ENCODE results near the gene TECR. TPM values are rescaled to one million over a fixed set of nuclear protein-coding genes. Genes with fewer than 3 reads are reported as not detected.
A peak's percentile ranks its signal among the peaks of the same experiment; 100 is the strongest.

The TECR gene
- total and polyA plus RNA-seq, 7 experiments from 2014 or later: 123 to 325 (median 207) TPM

DNA sequence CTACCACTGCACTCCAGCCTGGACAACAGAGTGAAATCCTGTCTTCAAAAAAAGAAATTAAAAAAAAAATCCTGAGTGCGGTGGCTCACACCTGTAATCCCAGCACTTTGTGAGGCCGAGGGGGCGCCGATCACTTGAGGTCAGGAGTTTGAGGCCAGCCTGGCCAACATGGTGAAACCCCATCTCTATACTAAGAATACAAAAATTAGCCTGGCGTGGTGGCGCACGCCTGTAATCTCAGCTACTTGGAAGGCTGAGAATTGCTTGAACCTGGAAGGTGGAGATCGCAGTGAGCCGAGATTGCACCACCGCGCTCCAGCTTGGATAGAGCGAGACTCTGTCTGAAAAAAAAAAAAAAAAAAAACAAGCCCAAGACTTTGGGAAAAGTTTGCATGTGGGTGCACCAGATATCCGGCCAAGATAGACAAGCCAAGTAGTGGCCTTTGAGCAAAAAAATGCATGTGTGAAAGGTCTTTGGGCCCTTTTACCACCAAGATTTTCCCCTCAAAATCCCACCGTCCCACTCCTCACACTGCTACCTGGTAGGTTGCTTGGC lies 16.9 kb upstream of the TECR start:
- ChIA-PET CTCF (interaction anchor here (0.9 kb wide), 1 partner anchor 11 kb away, joined by 3 read pairs; no protein-coding TSS in a partner anchor), POLR2A (interaction anchor here (1.7 to 34.0 kb wide), 2 partner anchors 17 to 19 kb away, joined by 5 to 1101 read pairs; partner anchors contain the start of genes DNAJB1, GIPC1 and TECR)
- H3K4me3 ChIP-seq (ENCODE audit: low read length): no peak overlapping the region
- H3K4me1 Mint-ChIP-seq: peaks cover 41 to 79% (median 66%) of the 10 kb centered on the region in 7 donors
- peaks cover 0 to 7% (median 0%) of the 10 kb centered on the region in 11 donors for H3K9me3 Mint-ChIP-seq
- H3K27ac Mint-ChIP-seq: peak overlapping the region in 8 of 9 donors; percentile 66 to 99 (median 78)
- no peak for ATAC-seq
- H3K27me3 Mint-ChIP-seq: no peaks in the 10 kb centered on the region
- DNase-seq: no peak
- H3K9me3 ChIP-seq (ENCODE audit: control insufficient read depth in 2 of 3, low read length in 3 of 3): no peaks in the 10 kb centered on the region
- H3K4me3 Mint-ChIP-seq: no peak overlapping the region
- H3K36me3 Mint-ChIP-seq: peaks cover 10 to 31% (median 28%) of the 10 kb centered on the region in 5 donors
- H3K4me1 ChIP-seq (ENCODE audit: control insufficient read depth in 2 of 2, insufficient read depth in 2 of 2, low read length in 2 of 2): peaks cover 29 to 39% of the 10 kb centered on the region in 2 donors
- H3K36me3 ChIP-seq (ENCODE audit: control insufficient read depth in 2 of 3, insufficient read depth in 3 of 3, low read length in 3 of 3): peaks cover 15 to 38% (median 22%) of the 10 kb centered on the region in 3 experiments
- H3K27me3 ChIP-seq (ENCODE audit: control insufficient read depth in 2 of 2, insufficient read depth in 2 of 2, low read length in 2 of 2): no peaks in the 10 kb centered on the region
- H3K27ac ChIP-seq (ENCODE audit: low read depth, low read length): no peak overlapping the region
- intact Hi-C loops (cut with micrococcal nuclease): no loop called here

DNA sequence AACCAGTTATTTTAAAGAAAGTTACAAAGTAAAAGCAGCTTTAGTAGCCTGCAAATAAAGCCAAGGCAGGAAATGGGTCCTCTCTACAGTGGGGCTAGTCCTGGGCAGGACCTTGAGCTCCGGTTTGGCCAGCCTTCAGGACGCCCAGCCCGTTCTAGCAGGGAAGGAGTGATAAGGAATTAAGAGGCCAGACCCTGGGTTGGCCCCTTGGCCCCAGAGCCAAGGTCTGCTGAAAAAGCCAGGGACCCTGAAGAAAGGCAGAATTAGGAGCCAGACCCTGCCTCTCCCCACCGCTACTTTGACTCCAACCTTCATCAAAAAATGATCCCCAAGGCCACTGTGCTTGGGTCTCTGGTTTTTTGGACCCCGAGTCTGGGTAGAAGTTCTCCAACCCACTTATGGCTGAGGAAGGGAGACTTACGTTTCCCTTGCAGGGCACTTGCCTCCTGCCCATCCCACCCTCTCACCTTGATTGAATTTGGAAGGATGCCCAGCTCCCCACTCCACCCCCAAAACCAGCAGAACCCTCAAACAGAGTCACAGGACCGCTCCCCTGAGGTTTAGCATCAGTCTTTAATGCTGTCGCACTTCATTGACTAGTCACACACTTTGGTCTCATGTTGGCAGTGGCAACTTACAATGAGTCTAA lies 15.1 kb upstream of the TECR start:
- Histone ChIP-seq H3K27me3 (ENCODE audit: control insufficient read depth in 2 of 2, insufficient read depth in 2 of 2, low read length in 2 of 2) (no peaks in the 10 kb centered on the region), H3K9me3 (ENCODE audit: control insufficient read depth in 2 of 3, low read length in 3 of 3) (no peaks in the 10 kb centered on the region), H3K27ac (ENCODE audit: low read depth, low read length) (no peak overlapping the region), H3K4me1 (ENCODE audit: control insufficient read depth in 2 of 2, insufficient read depth in 2 of 2, low read length in 2 of 2) (peaks cover 29 to 31% of the 10 kb centered on the region in 2 donors), H3K36me3 (ENCODE audit: control insufficient read depth in 2 of 3, insufficient read depth in 3 of 3, low read length in 3 of 3) (peaks cover 15 to 43% (median 22%) of the 10 kb centered on the region in 3 experiments), H3K4me3 (ENCODE audit: low read length) (no peak overlapping the region)
- ATAC-seq: no peak
- CTCF ChIA-PET: interaction anchor here (0.8 to 10.7 kb wide), 2 partner anchors 8 to 36 kb away, joined by 3 to 73 read pairs; no protein-coding TSS in a partner anchor
- Mint-ChIP-seq H3K9me3 (peaks cover 0 to 12% (median 0%) of the 10 kb centered on the region in 11 donors), H3K36me3 (peaks cover 13 to 33% (median 28%) of the 10 kb centered on the region in 5 donors), H3K4me1 (peaks cover 29 to 72% (median 54%) of the 10 kb centered on the region in 7 donors), H3K4me3 (peak overlapping the region; percentile 88 to 99 (median 95)), H3K27me3 (peaks cover 0 to 2% (median 0%) of the 10 kb centered on the region in 5 donors), H3K27ac (peak overlapping the region; percentile 63 to 99 (median 86))
- POLR2A ChIA-PET: interaction anchor here (0.6 to 34.0 kb wide), 4 partner anchors 6 to 104 kb away, joined by 3 to 1101 read pairs (median 552); partner anchors contain the start of genes DNAJB1, GIPC1 and TECR
- intact Hi-C loops (cut with micrococcal nuclease): no loop called here
- no peak for DNase-seq

DNA sequence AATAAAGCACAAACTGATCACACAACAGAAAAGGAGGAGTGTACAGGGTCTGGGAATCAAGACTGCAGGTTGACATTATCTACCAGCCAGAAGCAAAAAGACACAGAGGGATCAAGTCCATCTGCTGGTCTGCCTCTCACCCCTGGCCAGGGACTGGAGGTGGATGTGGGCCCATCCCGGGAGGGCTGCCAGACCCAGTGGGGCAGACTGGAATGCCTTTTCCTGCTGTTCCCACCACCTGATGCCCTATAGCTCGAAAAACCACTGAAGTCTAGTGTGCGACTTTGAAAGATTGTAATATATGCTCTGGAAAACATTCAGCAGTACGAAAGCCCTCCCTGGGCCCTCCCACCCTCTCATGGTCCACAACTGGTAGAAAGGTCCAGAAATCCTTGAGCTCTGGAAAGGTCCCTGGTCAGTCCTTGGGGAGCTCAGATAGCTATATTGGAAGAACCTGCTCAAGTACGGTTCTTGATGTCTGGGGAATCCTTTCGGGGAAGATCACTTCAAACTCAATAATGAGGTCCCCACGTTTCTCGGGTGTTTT lies 13.8 kb upstream of the TECR start:
- ChIA-PET POLR2A (interaction anchor here (0.5 to 34.0 kb wide), 9 partner anchors 7 to 797 kb away, joined by 4 to 1101 read pairs (median 4); partner anchors contain the start of genes DNAJB1, GIPC1 and TECR), CTCF (interaction anchor here (0.9 to 10.7 kb wide), 2 partner anchors 9 to 29 kb away, joined by 3 to 73 read pairs; no protein-coding TSS in a partner anchor)
- H3K9me3 ChIP-seq (ENCODE audit: control insufficient read depth in 2 of 3, low read length in 3 of 3): no peaks in the 10 kb centered on the region
- no peaks in the 10 kb centered on the region for H3K27me3 ChIP-seq (ENCODE audit: control insufficient read depth in 2 of 2, insufficient read depth in 2 of 2, low read length in 2 of 2)
- H3K4me1 Mint-ChIP-seq: peaks cover 36 to 72% (median 59%) of the 10 kb centered on the region in 7 donors
- H3K27ac Mint-ChIP-seq: peak overlapping the region; percentile 84 to 99 (median 92)
- peaks cover 13 to 33% (median 28%) of the 10 kb centered on the region in 5 donors for H3K36me3 Mint-ChIP-seq
- ATAC-seq (no peak), DNase-seq (no peak)
- H3K36me3 ChIP-seq (ENCODE audit: control insufficient read depth in 2 of 3, insufficient read depth in 3 of 3, low read length in 3 of 3): peaks cover 15 to 43% (median 22%) of the 10 kb centered on the region in 3 experiments
- H3K27ac ChIP-seq (ENCODE audit: low read depth, low read length): peak overlapping the region; percentile 92
- peak overlapping the region; percentile 73 for H3K4me3 ChIP-seq (ENCODE audit: low read length)
- intact Hi-C loops (cut with micrococcal nuclease): loop anchor here (5.0 kb wide), 3 partner anchors 138 to 1363 kb away; partner anchors contain the start of genes IER2 (in 2 of the 2), STX10 (in 2 of the 2) and RFX1 (in 1 of the 2)
- peaks cover 38 to 43% of the 10 kb centered on the region in 2 donors for H3K4me1 ChIP-seq (ENCODE audit: control insufficient read depth in 2 of 2, insufficient read depth in 2 of 2, low read length in 2 of 2)
- peaks cover 0 to 2% (median 0%) of the 10 kb centered on the region in 5 donors for H3K27me3 Mint-ChIP-seq
- H3K9me3 Mint-ChIP-seq: peaks cover 0 to 12% (median 0%) of the 10 kb centered on the region in 11 donors
- H3K4me3 Mint-ChIP-seq: peak overlapping the region; percentile 88 to 99 (median 95)

GRCh38 chr19:14516048-14516534 lies 13.3 kb upstream of the TECR start:
- Mint-ChIP-seq H3K9me3 (peaks cover 0 to 12% (median 0%) of the 10 kb centered on the region in 11 donors), H3K27ac (peak overlapping the region; percentile 84 to 99 (median 92)), H3K4me3 (peak overlapping the region; percentile 88 to 99 (median 95)), H3K27me3 (peaks cover 0 to 2% (median 0%) of the 10 kb centered on the region in 5 donors), H3K36me3 (peaks cover 13 to 33% (median 28%) of the 10 kb centered on the region in 5 donors), H3K4me1 (peaks cover 36 to 68% (median 58%) of the 10 kb centered on the region in 7 donors)
- ChIA-PET CTCF (interaction anchor here (0.9 to 10.7 kb wide), 2 partner anchors 10 to 30 kb away, joined by 3 to 73 read pairs; no protein-coding TSS in a partner anchor), POLR2A (interaction anchor here (0.6 to 34.0 kb wide), 9 partner anchors 8 to 370 kb away, joined by 4 to 1101 read pairs (median 5); partner anchors contain the start of genes DNAJB1, GIPC1 and TECR)
- no peak for ATAC-seq
- peak overlapping the region; percentile 73 for H3K4me3 ChIP-seq (ENCODE audit: low read length)
- H3K4me1 ChIP-seq (ENCODE audit: control insufficient read depth in 2 of 2, insufficient read depth in 2 of 2, low read length in 2 of 2): peaks cover 41 to 48% of the 10 kb centered on the region in 2 donors
- H3K36me3 ChIP-seq (ENCODE audit: control insufficient read depth in 2 of 3, insufficient read depth in 3 of 3, low read length in 3 of 3): peaks cover 15 to 43% (median 22%) of the 10 kb centered on the region in 3 experiments
- no peaks in the 10 kb centered on the region for H3K9me3 ChIP-seq (ENCODE audit: control insufficient read depth in 2 of 3, low read length in 3 of 3)
- intact Hi-C loops (cut with micrococcal nuclease): loop anchor here (5.0 kb wide), 3 partner anchors 139 to 1364 kb away; partner anchors contain the start of genes IER2 (in 2 of the 2), STX10 (in 2 of the 2) and RFX1 (in 1 of the 2)
- no peaks in the 10 kb centered on the region for H3K27me3 ChIP-seq (ENCODE audit: control insufficient read depth in 2 of 2, insufficient read depth in 2 of 2, low read length in 2 of 2)
- DNase-seq: no peak
- H3K27ac ChIP-seq (ENCODE audit: low read depth, low read length): peak overlapping the region; percentile 92

DNA sequence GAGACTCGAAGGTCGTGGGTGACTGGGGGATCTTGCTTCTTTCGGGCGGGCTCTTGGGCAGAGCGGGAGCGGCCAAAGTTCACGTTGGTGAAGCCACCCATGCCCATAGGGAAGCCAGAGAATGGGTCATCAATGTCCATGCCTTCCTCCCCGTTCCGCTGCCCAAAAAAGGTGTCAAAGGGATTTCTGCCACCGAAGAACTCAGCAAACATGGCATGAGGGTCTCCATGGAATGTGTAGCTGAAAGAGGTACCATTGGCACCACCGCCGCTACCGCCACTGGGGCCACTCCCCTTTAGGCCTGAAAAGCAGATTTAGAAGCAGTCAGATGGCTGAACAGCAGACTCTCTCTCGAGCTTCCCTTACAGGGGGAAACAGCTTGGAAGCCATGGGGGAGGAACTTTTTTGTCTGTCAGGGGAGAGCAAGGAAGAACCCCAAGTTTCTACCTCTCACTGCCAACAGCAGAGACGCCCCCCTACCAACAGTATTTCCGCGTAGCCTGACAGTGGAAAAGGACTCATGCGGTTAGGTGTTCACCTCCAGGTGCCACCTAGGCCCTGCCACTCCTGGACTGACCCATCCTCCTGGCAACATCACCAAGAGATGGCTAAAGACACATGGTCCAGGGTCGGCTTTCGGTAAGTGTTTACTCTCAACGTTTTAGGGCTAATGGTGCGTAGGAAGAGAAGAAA lies 12.5 kb upstream of the TECR start:
- no peaks in the 10 kb centered on the region for H3K27me3 ChIP-seq (ENCODE audit: control insufficient read depth in 2 of 2, insufficient read depth in 2 of 2, low read length in 2 of 2)
- intact Hi-C loops (cut with micrococcal nuclease): loop anchor here (5.0 kb wide), 3 partner anchors 140 to 1365 kb away; partner anchors contain the start of genes IER2 (in 2 of the 2), STX10 (in 2 of the 2) and RFX1 (in 1 of the 2)
- H3K27ac ChIP-seq (ENCODE audit: low read depth, low read length): peak overlapping the region; percentile 92
- Mint-ChIP-seq H3K4me3 (peak overlapping the region; percentile 88 to 99 (median 95)), H3K9me3 (peaks cover 0 to 12% (median 0%) of the 10 kb centered on the region in 11 donors), H3K27me3 (peaks cover 0 to 2% (median 0%) of the 10 kb centered on the region in 5 donors), H3K4me1 (peaks cover 35 to 72% (median 65%) of the 10 kb centered on the region in 7 donors), H3K36me3 (peaks cover 13 to 33% (median 28%) of the 10 kb centered on the region in 5 donors), H3K27ac (peak overlapping the region; percentile 84 to 99 (median 92))
- H3K4me3 ChIP-seq (ENCODE audit: low read length): peak overlapping the region; percentile 73
- H3K36me3 ChIP-seq (ENCODE audit: control insufficient read depth in 2 of 3, insufficient read depth in 3 of 3, low read length in 3 of 3): peaks cover 15 to 43% (median 22%) of the 10 kb centered on the region in 3 experiments
- peaks cover 49 to 56% of the 10 kb centered on the region in 2 donors for H3K4me1 ChIP-seq (ENCODE audit: control insufficient read depth in 2 of 2, insufficient read depth in 2 of 2, low read length in 2 of 2)
- CTCF ChIA-PET: interaction anchor here (0.6 to 10.7 kb wide), 6 partner anchors 11 to 55 kb away, joined by 4 to 73 read pairs (median 5); partner anchors contain the start of gene NDUFB7
- DNase-seq: peak in 4 of 9 donors; percentile 24 to 43 (median 40)
- POLR2A ChIA-PET: interaction anchor here (0.5 to 34.0 kb wide), 15 partner anchors 8 to 514 kb away, joined by 3 to 1101 read pairs (median 5); partner anchors contain the start of genes DNAJB1, GIPC1 and TECR
- no peak for ATAC-seq
- no peaks in the 10 kb centered on the region for H3K9me3 ChIP-seq (ENCODE audit: control insufficient read depth in 2 of 3, low read length in 3 of 3)

Data from naive thymus-derived CD4-positive, alpha-beta T cell (primary cell).